GM13977 (cell line): ENCODE results near the gene PIM1.

ENCODE experiments used
- DNase-seq: peaks from one replicate; pipeline ENCODE4 v3.0.0; 2012; ENCODE audit warnings: low spot score
- in situ Hi-C: fragments of 300-500 bp; cut with MboI; formaldehyde crosslinking; loops from one replicate; pipeline ENCODE4 v1.12.0; 2022; ENCODE audit warnings: low sequenced_read_pairs, low pct_unique_long_range_greater_than_20kb, mixed read lengths, inconsistent platforms; ENCODE audit not compliant: unreplicated experiment
- TF ChIP-seq, protein P1 (sequence below): IDR thresholded peaks from 2 replicates; pipeline ENCODE4 v1.5.1; 2012; ENCODE audit warnings: mild to moderate bottlenecking, control low read depth; ENCODE audit not compliant: insufficient read depth; ENCODE audit errors: extremely low read depth, missing control alignments

PIM1 gene

DNA sequence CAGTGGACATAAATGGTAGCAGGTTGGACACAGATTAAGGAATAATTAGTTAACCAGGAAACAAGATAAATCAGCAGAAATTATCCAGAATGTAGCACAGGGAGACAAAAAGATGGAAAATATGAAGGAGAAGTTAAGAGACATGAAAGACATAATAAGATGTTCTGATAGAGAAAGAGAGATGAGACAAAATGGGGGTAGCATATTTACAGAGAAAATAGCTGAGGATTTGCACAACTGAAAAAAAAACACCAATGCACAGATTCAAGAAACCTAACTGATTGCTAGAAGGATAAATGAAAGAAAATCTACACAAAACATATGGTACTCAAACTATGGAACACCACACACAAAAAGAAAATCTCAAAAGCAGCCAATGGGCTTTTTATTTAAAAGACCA is 53.0 kb downstream of the PIM1 start:
- in situ Hi-C loops, result loop anchor here (25.0 kb wide), 1 partner anchor 461 kb away; no protein-coding TSS in a partner anchor
- TF ChIP-seq, protein P1, sequence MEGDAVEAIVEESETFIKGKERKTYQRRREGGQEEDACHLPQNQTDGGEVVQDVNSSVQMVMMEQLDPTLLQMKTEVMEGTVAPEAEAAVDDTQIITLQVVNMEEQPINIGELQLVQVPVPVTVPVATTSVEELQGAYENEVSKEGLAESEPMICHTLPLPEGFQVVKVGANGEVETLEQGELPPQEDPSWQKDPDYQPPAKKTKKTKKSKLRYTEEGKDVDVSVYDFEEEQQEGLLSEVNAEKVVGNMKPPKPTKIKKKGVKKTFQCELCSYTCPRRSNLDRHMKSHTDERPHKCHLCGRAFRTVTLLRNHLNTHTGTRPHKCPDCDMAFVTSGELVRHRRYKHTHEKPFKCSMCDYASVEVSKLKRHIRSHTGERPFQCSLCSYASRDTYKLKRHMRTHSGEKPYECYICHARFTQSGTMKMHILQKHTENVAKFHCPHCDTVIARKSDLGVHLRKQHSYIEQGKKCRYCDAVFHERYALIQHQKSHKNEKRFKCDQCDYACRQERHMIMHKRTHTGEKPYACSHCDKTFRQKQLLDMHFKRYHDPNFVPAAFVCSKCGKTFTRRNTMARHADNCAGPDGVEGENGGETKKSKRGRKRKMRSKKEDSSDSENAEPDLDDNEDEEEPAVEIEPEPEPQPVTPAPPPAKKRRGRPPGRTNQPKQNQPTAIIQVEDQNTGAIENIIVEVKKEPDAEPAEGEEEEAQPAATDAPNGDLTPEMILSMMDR, result no peak
- no peak for DNase-seq
